NB4 (cell line): ENCODE measurements around the gene POLG2.
A peak's percentile ranks its signal among the peaks of the same experiment; 100 is the strongest.

Experiments
- DNase-seq: peaks from one replicate; pipeline ENCODE4 v3.0.0; 2010; ENCODE audit warnings: low read depth
- H3K4me3 ChIP-seq: one replicate; pipeline ENCODE4 v1.5.1; 2011; ENCODE audit warnings: mild to moderate bottlenecking, low read depth, low read length, moderate library complexity
- CTCF ChIP-seq: IDR thresholded peaks from one replicate; pipeline ENCODE4 v1.5.1; 2012; ENCODE audit warnings: low read depth, low read length
- MAX ChIP-seq: IDR thresholded peaks from 2 replicates; pipeline ENCODE4 v1.6.1; 2011; ENCODE audit warnings: low read depth, low read length
- MYC ChIP-seq: IDR thresholded peaks from 2 replicates; pipeline ENCODE4 v1.6.1; 2011; ENCODE audit warnings: low read depth, low read length
- POLR2A ChIP-seq: IDR thresholded peaks from 2 replicates; pipeline ENCODE4 v1.6.1; 2011; ENCODE audit warnings: mild to moderate bottlenecking; ENCODE audit not compliant: insufficient read length; ENCODE audit errors: extremely low read depth

Gene POLG2

GRCh38 chr17:64535357-64535756 lies 38.5 kb upstream of the POLG2 start:
- DNase-seq, result no peak
- no peak overlapping the region for H3K4me3 ChIP-seq
- no peak for TF ChIP-seq CTCF
- TF ChIP-seq MYC, result no peak
- no peak for TF ChIP-seq MAX
- no peak for TF ChIP-seq POLR2A

- peak; percentile 13 for DNase-seq
- H3K4me3 ChIP-seq, result no peak overlapping the region
- TF ChIP-seq MYC (no peak), CTCF (no peak), MAX (no peak), POLR2A (no peak)
Measured at GRCh38 chr17:64534187-64534586, 37.3 kb upstream of the POLG2 start.

- no peak overlapping the region for H3K4me3 ChIP-seq
- DNase-seq, result no peak
- TF ChIP-seq MYC, result no peak
- TF ChIP-seq POLR2A, result no peak
- TF ChIP-seq CTCF, result no peak
- TF ChIP-seq MAX, result no peak
Measured at GRCh38 chr17:64533784-64534183, 36.9 kb upstream of the POLG2 start.

GRCh38 chr17:64532409-64532808 lies 35.6 kb upstream of the POLG2 start:
- H3K4me3 ChIP-seq, result no peak overlapping the region
- no peak for TF ChIP-seq CTCF
- no peak for TF ChIP-seq POLR2A
- TF ChIP-seq MAX, result no peak
- DNase-seq, result no peak

- DNase-seq, result no peak
- no peak overlapping the region for H3K4me3 ChIP-seq
Measured at GRCh38 chr17:64531955-64532371, 35.1 kb upstream of the POLG2 start.

More at GRCh38 chr17:64531955-64532371, 35.1 kb upstream of the POLG2 start:
- TF ChIP-seq CTCF (no peak), MYC (no peak), POLR2A (no peak), MAX (no peak)
